ENCODE measurements around the gene RGPD8.
"Not testable (repeated sequence)": the region's sequence is repeated elsewhere in the genome, so short reads cannot be mapped to it uniquely, and the experiment has no call there.

The RGPD8 gene

GRCh38 chr2:112435716-112436431 is 2.4 kb upstream of the RGPD8 start:
- DNase-seq (ENCODE audit: low read depth in 2 of 2): not testable (repeated sequence)

GRCh38 chr2:112434890-112435715 is 1.7 kb upstream of the RGPD8 start:
- DNase-seq (ENCODE audit: low read depth in 2 of 2): not testable (repeated sequence)

- DNase-seq (ENCODE audit: low read depth in 2 of 2): no peak
Measured at GRCh38 chr2:112433932-112434730, 686 bp upstream of the RGPD8 start.

- not testable (repeated sequence) for DNase-seq (ENCODE audit: low read depth in 2 of 2)
Measured at GRCh38 chr2:112432735-112433479, 538 bp downstream of the RGPD8 start.

- DNase-seq (ENCODE audit: low read depth in 2 of 2): not testable (repeated sequence)
Measured at GRCh38 chr2:112432390-112432734, 1.1 kb downstream of the RGPD8 start.

- not testable (repeated sequence) for DNase-seq (ENCODE audit: low read depth in 2 of 2)
Measured at GRCh38 chr2:112431587-112432295, 1.7 kb downstream of the RGPD8 start.

GRCh38 chr2:112424553-112424952 is 8.9 kb downstream of the RGPD8 start:
- not testable (repeated sequence) for DNase-seq (ENCODE audit: low read depth in 2 of 2)

- DNase-seq (ENCODE audit: low read depth in 2 of 2): not testable (repeated sequence)
Measured at GRCh38 chr2:112416860-112417259, 16.6 kb downstream of the RGPD8 start.

- not testable (repeated sequence) for DNase-seq (ENCODE audit: low read depth in 2 of 2)
Measured at GRCh38 chr2:112360055-112360454, 73.4 kb downstream of the RGPD8 start.

- not testable (repeated sequence) for DNase-seq (ENCODE audit: low read depth in 2 of 2)
Measured at GRCh38 chr2:112354335-112354734, 79.1 kb downstream of the RGPD8 start.

- DNase-seq (ENCODE audit: low read depth in 2 of 2): not testable (repeated sequence)
Measured at GRCh38 chr2:112352809-112353603, 80.4 kb downstream of the RGPD8 start.

- DNase-seq (ENCODE audit: low read depth in 2 of 2): not testable (repeated sequence)
Measured at GRCh38 chr2:112352292-112352691, 81.2 kb downstream of the RGPD8 start.

GRCh38 chr2:112345030-112346027 is 88.1 kb downstream of the RGPD8 start:
- DNase-seq (ENCODE audit: low read depth in 2 of 2): no peak

- no peak for DNase-seq (ENCODE audit: low read depth in 2 of 2)
Measured at GRCh38 chr2:112343827-112344585, 89.4 kb downstream of the RGPD8 start.

GRCh38 chr2:112342067-112342550 is 91.3 kb downstream of the RGPD8 start:
- DNase-seq (ENCODE audit: low read depth in 2 of 2): no peak

- DNase-seq (ENCODE audit: low read depth in 2 of 2): no peak
Measured at GRCh38 chr2:112340475-112341267, 92.8 kb downstream of the RGPD8 start.

- no peak for DNase-seq (ENCODE audit: low read depth in 2 of 2)
Measured at GRCh38 chr2:112339986-112340385, 93.5 kb downstream of the RGPD8 start.

Measured in stimulated activated CD4-positive, alpha-beta T cell treated with anti-CD3 and anti-CD28 coated beads, Interleukin-1b, Interleukin-23, amount 100 ng/mL, for 1 hour (primary cell).